HEK293T (cell line): ENCODE data around the gene TSKS.

ENCODE experiments used
- ARNT ChIP-seq: fragments of 450-650 bp; IDR thresholded peaks from 2 replicates; pipeline ENCODE4 v1.6.1; 2017; ENCODE audit warnings: mild to moderate bottlenecking
- BHLHE40 ChIP-seq: fragments of 450-650 bp; IDR thresholded peaks from 2 replicates; pipeline ENCODE4 v1.6.1; 2016; ENCODE audit warnings: mild to moderate bottlenecking, moderate library complexity, borderline replicate concordance
- FOXA1 ChIP-seq: fragments of 450-650 bp; IDR thresholded peaks from 2 replicates; pipeline ENCODE4 v1.6.1; 2016; ENCODE audit warnings: mild to moderate bottlenecking
- FOXM1 ChIP-seq: fragments of 450-650 bp; IDR thresholded peaks from 2 replicates; pipeline ENCODE4 v1.6.1; 2017; ENCODE audit warnings: mild to moderate bottlenecking, borderline replicate concordance
- HDGF ChIP-seq: fragments of 450-650 bp; IDR thresholded peaks from 2 replicates; pipeline ENCODE4 v1.6.1; 2017; ENCODE audit warnings: antibody characterized with exemption, borderline replicate concordance

DNA sequence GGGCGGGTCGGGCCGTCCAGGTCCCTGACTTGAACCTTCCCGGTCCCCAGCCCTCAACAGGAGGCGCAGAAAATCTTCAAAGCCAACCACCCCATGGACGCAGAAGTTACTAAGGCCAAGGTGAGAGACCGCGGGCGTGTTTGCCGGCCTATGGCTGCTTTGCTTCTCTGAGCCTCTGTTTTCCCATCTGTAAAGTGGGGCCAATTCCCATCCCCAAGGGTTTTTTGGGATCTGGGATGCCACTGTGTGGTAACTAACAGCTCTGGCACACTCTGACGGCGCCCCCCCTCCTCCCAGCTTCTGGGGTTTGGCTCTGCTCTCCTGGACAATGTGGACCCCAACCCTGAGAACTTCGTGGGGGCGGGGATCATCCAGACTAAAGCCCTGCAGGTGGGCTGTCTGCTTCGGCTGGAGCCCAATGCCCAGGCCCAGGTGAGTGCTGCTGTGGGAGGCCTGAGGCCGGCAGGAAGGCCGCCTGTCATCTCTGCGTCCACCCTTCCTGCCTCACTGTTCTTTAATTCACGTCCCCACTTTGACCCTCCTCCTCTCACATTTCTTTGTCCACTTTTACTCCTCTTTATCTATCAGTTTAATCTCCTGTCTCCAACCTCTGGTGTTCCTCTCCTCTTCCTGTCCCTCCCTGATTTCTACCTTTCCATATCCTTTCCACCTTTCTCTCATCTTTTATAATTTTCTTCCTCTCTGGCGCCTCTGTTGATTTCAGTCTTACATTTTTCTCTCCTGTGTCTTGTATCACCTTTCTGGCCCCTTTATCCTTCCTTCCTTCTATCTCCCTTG is 42.9 kb upstream of the TSKS start:
- TF ChIP-seq HDGF = no peak
- no peak for TF ChIP-seq BHLHE40
- no peak for TF ChIP-seq ARNT
- TF ChIP-seq FOXA1 = no peak
- no peak for TF ChIP-seq FOXM1
